BLaER1 (cell line): ENCODE data around the gene CLHC1.
"Not testable (repeated sequence)": the region's sequence is repeated elsewhere in the genome, so short reads cannot be mapped to it uniquely, and the experiment has no call there.

Experiments
- H3K27ac ChIP-seq: shearing (Covaris generic); formaldehyde crosslinking; 2 replicates; pipeline ENCODE4 v1.8.1; 2022
- H3K27me3 ChIP-seq: shearing (Covaris generic); formaldehyde crosslinking; 2 replicates; pipeline ENCODE4 v1.8.1; 2022
- H3K36me3 ChIP-seq: shearing (Covaris generic); formaldehyde crosslinking; 2 replicates; pipeline ENCODE4 v1.8.1; 2022
- H3K4me1 ChIP-seq: shearing (Covaris generic); formaldehyde crosslinking; 2 replicates; pipeline ENCODE4 v1.8.1; 2022
- H3K4me2 ChIP-seq: shearing (Covaris generic); formaldehyde crosslinking; 2 replicates; pipeline ENCODE4 v1.8.1; 2022
- H3K4me3 ChIP-seq: shearing (Covaris generic); formaldehyde crosslinking; 2 replicates; pipeline ENCODE4 v1.8.1; 2022
- H3K9ac ChIP-seq: shearing (Covaris generic); formaldehyde crosslinking; 2 replicates; pipeline ENCODE4 v1.8.1; 2022
- H3K9me3 ChIP-seq: shearing (Covaris generic); formaldehyde crosslinking; 2 replicates; pipeline ENCODE4 v1.8.1; 2022
- H4K20me1 ChIP-seq: shearing (Covaris generic); formaldehyde crosslinking; 2 replicates; pipeline ENCODE4 v1.8.1; 2022
- Cebpa-rat ChIP-seq: shearing (Covaris generic); IDR thresholded peaks from 2 replicates; pipeline ENCODE4 v1.8.1; 2022

CLHC1 gene

GRCh38 chr2:55144922-55145820 lies 86.9 kb downstream of the CLHC1 start:
- no peaks in the 10 kb centered on the region for H4K20me1 ChIP-seq
- no peaks in the 10 kb centered on the region for H3K9me3 ChIP-seq
- H3K4me3 ChIP-seq, result no peak overlapping the region
- H3K4me1 ChIP-seq, result no peaks in the 10 kb centered on the region
- no peaks in the 10 kb centered on the region for H3K36me3 ChIP-seq
- no peaks in the 10 kb centered on the region for H3K27me3 ChIP-seq
- no peak overlapping the region for H3K27ac ChIP-seq
- no peak for TF ChIP-seq Cebpa-rat
- H3K9ac ChIP-seq, result no peak overlapping the region
- H3K4me2 ChIP-seq, result no peak overlapping the region

GRCh38 chr2:55143706-55144105 lies 88.4 kb downstream of the CLHC1 start:
- H3K4me3 ChIP-seq, H3K36me3 ChIP-seq, H4K20me1 ChIP-seq, H3K4me1 ChIP-seq, H3K27ac ChIP-seq, H3K9me3 ChIP-seq, H3K27me3 ChIP-seq, H3K4me2 ChIP-seq, H3K9ac ChIP-seq: not testable (repeated sequence)

DNA sequence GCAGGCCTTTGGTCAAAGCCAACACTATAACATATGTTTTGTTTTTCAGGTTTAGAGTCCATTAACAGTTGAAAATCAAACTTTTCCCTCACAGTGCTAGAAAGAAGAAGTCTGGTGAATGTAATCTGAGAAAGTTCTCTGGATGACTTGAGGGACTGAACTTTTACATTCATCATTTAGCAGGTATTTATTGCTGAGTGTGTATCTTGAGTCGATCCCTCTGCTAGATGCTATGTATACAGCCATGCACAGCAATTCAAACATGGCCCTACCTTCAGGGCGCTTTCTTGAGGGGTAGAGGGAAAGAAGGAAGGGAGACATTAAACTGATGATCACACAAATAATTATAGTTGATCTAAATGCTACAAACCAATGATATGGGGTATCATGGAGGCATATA lies 89.6 kb downstream of the CLHC1 start:
- H3K9me3 ChIP-seq, result no peaks in the 10 kb centered on the region
- no peak overlapping the region for H3K27ac ChIP-seq
- H3K4me1 ChIP-seq, result peaks cover 10% of the 10 kb centered on the region
- no peaks in the 10 kb centered on the region for H3K36me3 ChIP-seq
- no peak overlapping the region for H3K4me3 ChIP-seq
- TF ChIP-seq Cebpa-rat, result no peak
- no peak overlapping the region for H3K9ac ChIP-seq
- H3K27me3 ChIP-seq, result no peaks in the 10 kb centered on the region
- H4K20me1 ChIP-seq, result no peaks in the 10 kb centered on the region
- no peak overlapping the region for H3K4me2 ChIP-seq

GRCh38 chr2:55141572-55142413 lies 90.3 kb downstream of the CLHC1 start:
- no peak for TF ChIP-seq Cebpa-rat
- Histone ChIP-seq H3K27ac (no peak overlapping the region), H3K36me3 (no peaks in the 10 kb centered on the region), H3K4me2 (no peak overlapping the region), H3K4me1 (peaks cover 17% of the 10 kb centered on the region), H3K9me3 (no peaks in the 10 kb centered on the region), H3K9ac (no peak overlapping the region), H3K4me3 (no peak overlapping the region), H4K20me1 (no peaks in the 10 kb centered on the region), H3K27me3 (no peaks in the 10 kb centered on the region)

DNA sequence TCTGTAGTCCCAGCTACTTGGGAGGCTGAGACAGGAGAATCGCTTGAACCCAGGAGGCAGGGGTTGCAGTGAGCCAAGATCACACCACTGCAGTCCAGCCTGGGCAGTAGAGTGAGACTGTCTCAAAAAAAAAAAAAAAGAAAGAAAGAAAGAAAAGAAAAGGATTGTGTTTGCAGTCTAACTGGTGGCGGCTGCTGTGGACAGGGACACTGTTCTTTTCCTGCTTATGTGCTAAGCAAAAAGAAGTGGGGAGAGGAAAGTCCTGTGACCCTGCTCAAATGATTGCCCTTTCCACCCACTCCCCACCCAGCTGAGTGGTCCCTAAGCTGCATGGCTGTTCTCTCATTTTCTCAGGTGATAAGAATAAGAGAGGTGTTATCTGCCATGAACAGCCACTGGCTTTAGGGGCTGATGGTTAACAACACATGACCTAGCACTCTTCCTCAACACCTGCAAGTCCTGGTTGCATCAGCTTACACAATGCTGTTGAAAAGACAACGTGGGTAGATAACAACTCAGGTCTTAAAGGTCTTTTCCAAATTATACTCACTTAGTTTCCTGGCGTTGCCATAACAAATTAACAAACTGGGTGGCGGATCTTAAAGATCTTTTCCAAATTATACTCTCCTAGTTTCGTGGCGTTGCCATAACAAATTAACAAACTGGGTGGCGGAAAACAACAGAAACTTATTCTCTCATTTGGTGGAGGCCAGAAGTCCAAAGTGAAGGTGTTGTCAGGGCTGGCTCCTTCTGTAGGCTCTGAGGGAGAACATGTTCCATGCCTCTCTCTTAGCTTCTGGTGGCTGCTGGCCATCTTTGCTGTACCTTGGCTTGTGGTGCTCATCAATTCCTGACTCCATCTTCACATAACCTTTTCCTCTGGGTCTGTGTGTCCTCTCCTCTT lies 91.5 kb downstream of the CLHC1 start:
- no peaks in the 10 kb centered on the region for H3K36me3 ChIP-seq
- no peak overlapping the region for H3K4me2 ChIP-seq
- H3K9me3 ChIP-seq, result no peaks in the 10 kb centered on the region
- H3K27ac ChIP-seq, result no peak overlapping the region
- no peak overlapping the region for H3K9ac ChIP-seq
- H3K27me3 ChIP-seq, result no peaks in the 10 kb centered on the region
- no peak overlapping the region for H3K4me3 ChIP-seq
- no peaks in the 10 kb centered on the region for H4K20me1 ChIP-seq
- TF ChIP-seq Cebpa-rat, result no peak
- H3K4me1 ChIP-seq, result peaks cover 28% of the 10 kb centered on the region

- H3K4me2 ChIP-seq, result no peak overlapping the region
- TF ChIP-seq Cebpa-rat, result no peak
- no peak overlapping the region for H3K4me3 ChIP-seq
- no peaks in the 10 kb centered on the region for H3K27me3 ChIP-seq
- H4K20me1 ChIP-seq, result no peaks in the 10 kb centered on the region
- no peak overlapping the region for H3K27ac ChIP-seq
- H3K9ac ChIP-seq, result no peak overlapping the region
- H3K36me3 ChIP-seq, result no peaks in the 10 kb centered on the region
- peaks cover 37% of the 10 kb centered on the region for H3K4me1 ChIP-seq
- no peaks in the 10 kb centered on the region for H3K9me3 ChIP-seq
Measured at GRCh38 chr2:55139305-55139704, 92.8 kb downstream of the CLHC1 start.

DNA sequence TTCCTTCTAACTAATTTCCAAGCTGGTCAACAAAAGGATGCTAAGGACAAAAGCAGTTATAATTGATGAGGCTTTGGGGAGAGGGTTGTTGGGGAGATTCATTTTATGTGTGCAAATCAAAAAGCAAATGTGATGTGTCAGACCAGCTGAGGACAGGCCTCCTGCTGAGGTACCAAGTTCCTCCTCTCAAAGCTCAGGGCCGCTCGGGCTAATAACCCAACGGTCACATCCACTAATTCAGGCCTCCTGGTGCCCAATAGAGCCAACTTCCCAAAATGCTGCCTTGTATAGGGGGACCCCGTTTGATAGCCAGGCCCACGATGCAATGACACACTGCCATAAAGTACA lies 93.2 kb downstream of the CLHC1 start:
- Histone ChIP-seq H3K4me1 (peaks cover 42% of the 10 kb centered on the region), H3K4me3 (no peak overlapping the region), H4K20me1 (no peaks in the 10 kb centered on the region), H3K36me3 (no peaks in the 10 kb centered on the region), H3K4me2 (no peak overlapping the region), H3K27ac (no peak overlapping the region), H3K9ac (no peak overlapping the region), H3K9me3 (no peaks in the 10 kb centered on the region), H3K27me3 (no peaks in the 10 kb centered on the region)
- no peak for TF ChIP-seq Cebpa-rat

DNA sequence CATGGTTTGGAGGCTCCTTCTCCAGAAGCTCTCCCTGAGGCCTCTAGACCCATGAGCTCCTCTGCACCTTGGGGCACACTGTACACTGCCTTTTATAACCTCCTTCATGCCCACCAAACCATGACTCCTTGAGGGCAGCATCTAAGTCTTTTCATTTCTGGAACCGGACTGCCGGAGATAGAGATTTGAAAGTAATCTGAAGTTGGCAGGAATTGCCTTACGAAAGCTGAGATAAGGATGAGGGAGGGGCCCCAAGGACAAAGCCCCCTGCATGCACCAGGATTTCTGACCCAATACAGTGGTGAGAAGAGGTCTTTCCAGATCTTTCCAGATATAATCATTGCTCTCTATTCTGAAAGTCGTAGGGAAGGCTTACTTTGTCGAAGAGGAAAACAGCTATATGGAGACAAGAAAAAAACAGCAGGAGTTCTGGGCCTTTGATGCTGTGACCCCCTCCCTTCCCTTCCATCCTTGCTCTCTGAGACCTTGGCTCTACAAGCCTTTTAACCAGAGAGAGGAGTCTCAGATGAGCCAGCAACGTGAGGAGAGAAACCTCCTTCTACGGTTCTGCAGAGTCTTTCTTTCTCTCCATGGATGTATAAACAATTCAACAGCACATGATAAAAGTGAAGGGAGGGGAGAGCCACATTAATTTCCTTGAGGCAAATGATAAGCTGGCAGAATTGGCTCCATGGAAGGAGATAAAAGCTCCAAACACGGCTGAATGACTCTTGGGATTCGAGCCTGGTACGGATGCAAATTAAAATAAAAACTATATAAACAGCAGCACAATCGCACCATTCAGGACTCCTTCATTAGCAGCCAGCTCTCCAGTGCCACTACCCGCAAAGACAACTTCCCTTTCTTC lies 93.8 kb downstream of the CLHC1 start:
- Histone ChIP-seq H3K27me3 (no peaks in the 10 kb centered on the region), H3K9ac (no peak overlapping the region), H3K27ac (no peak overlapping the region), H3K4me1 (peaks cover 48% of the 10 kb centered on the region), H3K9me3 (no peaks in the 10 kb centered on the region), H4K20me1 (no peaks in the 10 kb centered on the region), H3K36me3 (no peaks in the 10 kb centered on the region), H3K4me3 (no peak overlapping the region), H3K4me2 (peak overlapping the region; percentile 77)
- no peak for TF ChIP-seq Cebpa-rat
